Measurements from ENCODE around the gene ASTN1. TPM values are rescaled to one million over a fixed set of nuclear protein-coding genes. Genes with fewer than 3 reads are reported as not detected.

The ASTN1 gene
- total RNA-seq, 1 experiment from 2014 or later, result 0.05 TPM

DNA sequence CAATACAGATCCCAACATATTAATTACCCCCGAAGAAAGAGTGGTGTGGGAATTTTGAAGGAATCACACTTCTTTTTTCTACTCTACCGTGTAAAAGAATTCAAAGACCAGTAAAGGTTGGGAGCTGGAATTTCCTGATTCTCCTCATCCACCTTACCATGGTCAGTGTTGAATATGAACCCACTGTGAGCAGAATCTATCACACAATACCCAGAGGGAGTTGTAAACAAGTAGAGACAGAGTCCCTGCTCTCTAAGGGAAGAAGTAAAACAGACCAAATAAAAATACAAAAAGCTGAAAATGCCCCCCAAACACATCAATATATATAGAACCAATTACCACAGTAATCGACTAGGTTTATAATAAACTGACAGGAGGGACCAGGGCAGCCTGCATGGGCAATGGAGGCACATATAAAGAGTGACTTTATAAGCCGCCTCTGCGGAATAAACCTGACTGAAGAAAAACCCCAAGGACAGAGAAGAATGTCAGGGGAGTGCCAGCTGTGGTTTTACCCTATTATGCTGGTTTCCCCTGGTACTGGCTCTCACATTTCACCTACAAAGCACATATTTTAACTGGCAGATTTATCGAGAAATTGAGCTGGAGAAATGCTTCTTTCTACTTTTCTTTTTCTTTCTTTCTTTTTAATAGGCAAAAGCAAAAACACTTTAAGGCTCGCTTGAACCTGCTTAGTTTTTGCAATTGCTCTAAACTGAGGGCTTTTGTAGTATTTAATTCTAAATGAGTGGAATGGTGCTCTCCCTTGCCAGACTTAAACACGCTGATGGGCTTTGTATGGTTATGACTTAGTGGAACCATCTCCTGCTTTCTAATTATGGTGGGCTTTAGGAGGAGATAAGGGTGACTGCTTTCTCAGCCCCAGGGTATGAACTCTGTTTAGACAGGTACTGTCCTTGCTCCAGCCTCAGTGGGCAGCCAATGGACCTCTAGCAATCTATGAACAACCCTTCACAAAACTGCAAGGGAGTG lies 244.8 kb downstream of the ASTN1 start:
- no peak overlapping the region for H3K27ac ChIP-seq (ENCODE audit: low read length)
- intact Hi-C loops (cut with micrococcal nuclease; ENCODE audit: unreplicated experiment), result no loop called here
- TF ChIP-seq REST (IDR thresholded peaks at IDR 0.05; ENCODE audit: insufficient read depth in 1 of 2, low read depth in 2 of 2, low read length in 1 of 2) (no peak), SIN3A (IDR thresholded peaks at IDR 0.05; ENCODE audit: borderline replicate concordance, insufficient read depth, low read depth, low read length) (no peak), TCF7L2 (IDR thresholded peaks at IDR 0.05; ENCODE audit: low read depth, low read length) (no peak), POLR2AphosphoS5 (IDR thresholded peaks at IDR 0.05; ENCODE audit: low read depth, low read length) (no peak)
- TF ChIP-seq, protein P1, sequence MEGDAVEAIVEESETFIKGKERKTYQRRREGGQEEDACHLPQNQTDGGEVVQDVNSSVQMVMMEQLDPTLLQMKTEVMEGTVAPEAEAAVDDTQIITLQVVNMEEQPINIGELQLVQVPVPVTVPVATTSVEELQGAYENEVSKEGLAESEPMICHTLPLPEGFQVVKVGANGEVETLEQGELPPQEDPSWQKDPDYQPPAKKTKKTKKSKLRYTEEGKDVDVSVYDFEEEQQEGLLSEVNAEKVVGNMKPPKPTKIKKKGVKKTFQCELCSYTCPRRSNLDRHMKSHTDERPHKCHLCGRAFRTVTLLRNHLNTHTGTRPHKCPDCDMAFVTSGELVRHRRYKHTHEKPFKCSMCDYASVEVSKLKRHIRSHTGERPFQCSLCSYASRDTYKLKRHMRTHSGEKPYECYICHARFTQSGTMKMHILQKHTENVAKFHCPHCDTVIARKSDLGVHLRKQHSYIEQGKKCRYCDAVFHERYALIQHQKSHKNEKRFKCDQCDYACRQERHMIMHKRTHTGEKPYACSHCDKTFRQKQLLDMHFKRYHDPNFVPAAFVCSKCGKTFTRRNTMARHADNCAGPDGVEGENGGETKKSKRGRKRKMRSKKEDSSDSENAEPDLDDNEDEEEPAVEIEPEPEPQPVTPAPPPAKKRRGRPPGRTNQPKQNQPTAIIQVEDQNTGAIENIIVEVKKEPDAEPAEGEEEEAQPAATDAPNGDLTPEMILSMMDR (IDR thresholded peaks at IDR 0.05), result no peak
- ChIA-PET CTCF (no interaction called here), POLR2A (no interaction called here)
- H3K4me1 ChIP-seq (ENCODE audit: control insufficient read depth, insufficient read depth, low read length), result no peaks in the 10 kb centered on the region
- peaks cover 4% of the 10 kb centered on the region for H3K27me3 ChIP-seq (ENCODE audit: control insufficient read depth, insufficient read depth, low read length)
- H3K36me3 ChIP-seq (ENCODE audit: control insufficient read depth, insufficient read depth, low read length), result no peaks in the 10 kb centered on the region
- DNase-seq (ENCODE audit: low read depth, low spot score) (no peak), ATAC-seq (no peak)
- H3K9me3 ChIP-seq (ENCODE audit: control insufficient read depth, insufficient read depth, low read depth, low read length), result no peaks in the 10 kb centered on the region
- in situ Hi-C loops (cut with HindIII; ENCODE audit: low pct_unique_long_range_greater_than_20kb, low sequenced_read_pairs), result no loop called here
- no peak overlapping the region for H3K4me3 ChIP-seq (ENCODE audit: low read depth in 2 of 2, low read length in 2 of 2)
- BruUV-seq (replicated peaks), result no TSS peak

DNA sequence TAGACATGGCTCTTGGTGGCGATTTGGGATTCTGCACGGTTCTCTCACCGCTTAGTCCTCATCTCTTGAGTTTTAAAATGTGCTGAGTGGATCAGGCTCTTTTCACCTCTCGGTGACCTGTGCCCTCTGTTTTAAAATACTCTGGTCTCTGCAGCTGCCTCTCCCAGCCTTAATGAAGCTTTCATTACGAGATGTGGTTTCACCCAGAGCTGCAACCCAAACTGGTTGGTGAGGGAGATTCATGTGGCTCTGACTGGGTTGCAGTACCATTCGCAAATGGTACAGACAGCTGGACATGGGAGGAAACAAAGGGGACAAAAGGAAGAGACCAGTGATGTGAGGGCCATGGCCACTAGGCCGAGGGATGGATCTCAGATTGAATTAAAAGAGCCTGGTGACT lies 258.9 kb downstream of the ASTN1 start:
- no peak for TF ChIP-seq REST (IDR thresholded peaks at IDR 0.05; ENCODE audit: insufficient read depth in 1 of 2, low read depth in 2 of 2, low read length in 1 of 2)
- no peak for TF ChIP-seq TCF7L2 (IDR thresholded peaks at IDR 0.05; ENCODE audit: low read depth, low read length)
- TF ChIP-seq SIN3A (IDR thresholded peaks at IDR 0.05; ENCODE audit: borderline replicate concordance, insufficient read depth, low read depth, low read length), result no peak
- TF ChIP-seq POLR2AphosphoS5 (IDR thresholded peaks at IDR 0.05; ENCODE audit: low read depth, low read length), result no peak
- TF ChIP-seq, protein P1 (IDR thresholded peaks at IDR 0.05), result no peak
- ChIA-PET CTCF (no interaction called here), POLR2A (no interaction called here)
- no TSS peak for BruUV-seq (replicated peaks)
- in situ Hi-C loops (cut with HindIII; ENCODE audit: low pct_unique_long_range_greater_than_20kb, low sequenced_read_pairs) (no loop called here), intact Hi-C loops (cut with micrococcal nuclease; ENCODE audit: unreplicated experiment) (no loop called here)
- DNase-seq (ENCODE audit: low read depth, low spot score) (no peak), ATAC-seq (no peak)
- Histone ChIP-seq H3K36me3 (ENCODE audit: control insufficient read depth, insufficient read depth, low read length) (no peaks in the 10 kb centered on the region), H3K9me3 (ENCODE audit: control insufficient read depth, insufficient read depth, low read depth, low read length) (no peaks in the 10 kb centered on the region), H3K4me1 (ENCODE audit: control insufficient read depth, insufficient read depth, low read length) (no peaks in the 10 kb centered on the region), H3K4me3 (ENCODE audit: low read depth in 2 of 2, low read length in 2 of 2) (no peak overlapping the region), H3K27ac (ENCODE audit: low read length) (no peak overlapping the region), H3K27me3 (ENCODE audit: control insufficient read depth, insufficient read depth, low read length) (peaks cover 23% of the 10 kb centered on the region)

All from Panc1 (cell line).